Mesendoderm (in vitro differentiated cells): ENCODE results near the gene PNPLA8.
A peak's percentile ranks its signal among the peaks of the same experiment; 100 is the strongest.

Source experiments
- DNase-seq: peaks from one replicate; pipeline ENCODE4 v3.0.0; 2013
- H2AK5ac ChIP-seq: 2 replicates; pipeline ENCODE4 v1.6.1; 2013; ENCODE audit warnings: low read length, inconsistent platforms
- H2BK120ac ChIP-seq: 2 replicates; pipeline ENCODE4 v1.6.1; 2013; ENCODE audit warnings: low read depth, mild to moderate bottlenecking, low read length, moderate library complexity, mixed read lengths
- H2BK15ac ChIP-seq: replicated peaks from 2 replicates; pipeline ENCODE4 v1.6.1; 2013; ENCODE audit warnings: low read depth, mild to moderate bottlenecking, moderate library complexity
- H2BK5ac ChIP-seq: 2 replicates; pipeline ENCODE4 v1.6.1; 2013; ENCODE audit warnings: low read length, inconsistent platforms
- H3K18ac ChIP-seq: 2 replicates; pipeline ENCODE4 v1.6.1; 2013; ENCODE audit warnings: mild to moderate bottlenecking, low read length, mixed read lengths
- H3K23ac ChIP-seq: one replicate; pipeline ENCODE4 v1.6.1; 2013; ENCODE audit warnings: low read length
- H3K27ac ChIP-seq: 2 replicates; pipeline ENCODE4 v1.5.1; 2013; ENCODE audit warnings: low read depth, mild to moderate bottlenecking, inconsistent platforms, low read length, moderate library complexity
- H3K27me3 ChIP-seq: 2 replicates; pipeline ENCODE4 v1.6.1; 2013; ENCODE audit warnings: low read length, control low read depth, mild to moderate bottlenecking, inconsistent platforms; ENCODE audit not compliant: insufficient read depth, poor library complexity
- H3K36me3 ChIP-seq: 2 replicates; pipeline ENCODE4 v1.6.1; 2013; ENCODE audit warnings: low read length, inconsistent platforms; ENCODE audit not compliant: control insufficient read depth, insufficient read depth
- H3K4ac ChIP-seq: one replicate; pipeline ENCODE4 v1.6.1; 2013; ENCODE audit warnings: low read depth, mild to moderate bottlenecking, low read length, moderate library complexity
- H3K4me1 ChIP-seq: 2 replicates; pipeline ENCODE4 v1.6.1; 2013; ENCODE audit warnings: low read depth, low read length, inconsistent platforms; ENCODE audit not compliant: control insufficient read depth
- H3K4me2 ChIP-seq: 2 replicates; pipeline ENCODE4 v1.6.1; 2013; ENCODE audit warnings: low read length
- H3K4me3 ChIP-seq: 2 replicates; pipeline ENCODE4 v1.5.1; 2013; ENCODE audit warnings: mild to moderate bottlenecking, low read length
- H3K56ac ChIP-seq: one replicate; pipeline ENCODE4 v1.6.1; 2013; ENCODE audit warnings: low read length
- H3K79me1 ChIP-seq: 2 replicates; pipeline ENCODE4 v1.6.1; 2013; ENCODE audit warnings: low read length, inconsistent platforms
- H3K79me2 ChIP-seq: 2 replicates; pipeline ENCODE4 v1.6.1; 2013; ENCODE audit warnings: mild to moderate bottlenecking, low read length; ENCODE audit not compliant: control insufficient read depth, insufficient read depth
- H3K9ac ChIP-seq: 2 replicates; pipeline ENCODE4 v1.6.1; 2013; ENCODE audit warnings: low read length, inconsistent platforms
- H4K5ac ChIP-seq: one replicate; pipeline ENCODE4 v1.6.1; 2013; ENCODE audit warnings: low read length
- H4K8ac ChIP-seq: one replicate; pipeline ENCODE4 v1.6.1; 2013; ENCODE audit warnings: low read depth, mild to moderate bottlenecking, control low read depth, low read length, moderate library complexity
- WGBS: extraction: QIAGEN DNeasy Blood & Tissue Kit; methylation state at CpG from one replicate; pipeline ENCODE4 v1.1.7; 2013; ENCODE audit warnings: low lambda C conversion rate, missing lambda C conversion rate; ENCODE audit not compliant: insufficient coverage; ENCODE audit errors: extremely low coverage; 5-methylcytosine and 5-hydroxymethylcytosine counted together

Gene PNPLA8

DNA sequence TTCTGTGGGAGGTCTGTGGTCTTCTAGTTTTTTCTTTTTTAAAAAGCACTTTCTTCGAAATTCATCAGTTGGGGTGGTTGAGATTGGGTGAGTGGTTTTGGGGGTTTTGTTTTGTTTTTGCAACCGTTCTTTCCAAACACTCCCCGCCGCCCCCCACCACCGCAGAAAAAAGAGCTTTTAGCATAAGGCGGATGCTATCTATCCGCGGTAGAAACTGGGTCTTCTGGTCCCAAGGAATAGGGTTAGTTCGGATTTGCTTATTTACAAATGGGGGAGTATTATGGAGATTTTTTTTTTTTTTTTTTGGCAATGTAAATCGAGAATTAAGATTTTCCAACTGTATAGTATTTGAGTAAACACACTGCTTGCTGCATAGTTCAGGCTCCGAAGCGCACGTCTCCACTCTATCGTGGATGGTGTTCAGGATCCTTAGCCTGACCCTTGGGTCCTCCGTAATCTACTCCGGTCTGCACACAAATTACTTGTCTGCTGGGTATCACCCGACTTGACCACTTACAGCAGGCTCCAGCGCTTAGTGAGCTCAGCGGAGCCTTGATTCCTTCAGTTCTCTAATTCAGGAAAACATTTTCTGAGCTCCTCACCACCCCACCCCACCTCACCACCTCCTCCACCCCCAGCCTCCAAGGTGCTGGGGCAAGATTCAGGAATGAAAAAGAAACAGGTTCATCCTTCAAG lies 68.9 kb downstream of the PNPLA8 start:
- H2BK5ac ChIP-seq = no peak overlapping the region
- no peak overlapping the region for H3K4ac ChIP-seq
- H3K27me3 ChIP-seq = peaks cover 5% of the 10 kb centered on the region
- no peaks in the 10 kb centered on the region for H3K79me2 ChIP-seq
- peaks cover 3% of the 10 kb centered on the region for H3K4me1 ChIP-seq
- H2BK120ac ChIP-seq = no peak overlapping the region
- no peak overlapping the region for H3K23ac ChIP-seq
- WGBS = no CpG with 5 or more reads among the region's 19 CpGs
- H2AK5ac ChIP-seq = no peak overlapping the region
- H2BK15ac ChIP-seq = no peak overlapping the region
- no peak overlapping the region for H4K5ac ChIP-seq
- no peak overlapping the region for H4K8ac ChIP-seq
- peak overlapping the region; percentile 25 for H3K56ac ChIP-seq
- H3K36me3 ChIP-seq = no peaks in the 10 kb centered on the region
- peak overlapping the region; percentile 16 for H3K9ac ChIP-seq
- peak overlapping the region; percentile 57 for H3K18ac ChIP-seq
- no peak overlapping the region for H3K27ac ChIP-seq
- H3K4me2 ChIP-seq = peak overlapping the region; percentile 14
- peak; percentile 26 for DNase-seq
- no peak overlapping the region for H3K4me3 ChIP-seq
- no peaks in the 10 kb centered on the region for H3K79me1 ChIP-seq

DNA sequence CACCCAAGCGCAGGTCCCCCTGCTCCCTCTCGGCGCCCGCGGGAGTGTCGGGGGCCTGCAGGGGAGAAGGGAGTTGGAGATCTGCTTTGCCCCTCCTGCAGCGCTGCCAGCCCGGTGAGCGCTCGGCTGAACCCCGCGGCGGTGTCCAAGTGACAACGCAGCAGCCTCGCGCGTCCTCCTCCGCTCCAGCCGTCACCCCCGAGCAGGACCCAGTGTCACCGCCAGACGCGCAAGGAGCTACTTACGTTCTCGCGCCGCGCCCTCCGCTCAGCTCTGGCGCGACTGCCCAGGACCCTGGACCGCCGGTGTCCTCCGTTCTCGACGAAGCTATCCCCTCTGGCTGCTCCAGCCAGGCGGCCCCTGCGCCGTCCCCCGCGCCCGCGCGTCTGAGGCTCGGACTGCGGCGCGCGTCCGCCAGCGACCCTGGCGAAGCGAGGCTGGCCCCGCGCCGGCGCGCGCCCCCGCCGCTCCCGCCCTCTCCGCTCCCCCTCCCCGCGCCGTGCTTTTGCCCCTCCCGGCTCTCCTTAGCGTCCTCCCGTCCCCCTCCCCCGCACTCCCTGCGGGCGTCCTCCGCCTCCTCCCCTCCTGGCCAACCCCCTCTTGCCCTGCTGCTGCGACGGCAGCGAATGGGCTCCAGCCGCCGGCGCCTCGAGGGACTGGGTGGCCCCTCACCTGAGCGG lies 69.8 kb downstream of the PNPLA8 start, which contains the start of gene NRCAM:
Gene NRCAM, minus strand, starts transcription at position 439 of the 680 bp plus-strand sequence. CDS start 216,372 bp downstream, outside the sequence.
- peaks cover 3% of the 10 kb centered on the region for H3K4me1 ChIP-seq
- peak within 1 kb of the TSS; percentile 87 for H3K4me2 ChIP-seq
- no peak within 1 kb of the TSS for H4K8ac ChIP-seq
- peak within 1 kb of the TSS; percentile 74 for H3K9ac ChIP-seq
- no peak within 1 kb of the TSS for H2BK120ac ChIP-seq
- no peaks in the 10 kb centered on the region for H3K36me3 ChIP-seq
- H2BK5ac ChIP-seq = no peak within 1 kb of the TSS
- DNase-seq = peak; percentile 93
- no CpG with 5 or more reads among the region's 81 CpGs for WGBS
- no peak within 1 kb of the TSS for H2AK5ac ChIP-seq
- no peak within 1 kb of the TSS for H3K27ac ChIP-seq
- peak within 1 kb of the TSS; percentile 91 for H3K56ac ChIP-seq
- H2BK15ac ChIP-seq = no peak within 1 kb of the TSS
- H4K5ac ChIP-seq = no peak within 1 kb of the TSS
- H3K79me1 ChIP-seq = no peaks in the 10 kb centered on the region
- H3K27me3 ChIP-seq = peaks cover 5% of the 10 kb centered on the region
- peak within 1 kb of the TSS; percentile 48 for H3K4me3 ChIP-seq
- H3K18ac ChIP-seq = peak within 1 kb of the TSS; percentile 57
- H3K23ac ChIP-seq = no peak within 1 kb of the TSS
- H3K79me2 ChIP-seq = no peaks in the 10 kb centered on the region
- H3K4ac ChIP-seq = no peak within 1 kb of the TSS

DNA sequence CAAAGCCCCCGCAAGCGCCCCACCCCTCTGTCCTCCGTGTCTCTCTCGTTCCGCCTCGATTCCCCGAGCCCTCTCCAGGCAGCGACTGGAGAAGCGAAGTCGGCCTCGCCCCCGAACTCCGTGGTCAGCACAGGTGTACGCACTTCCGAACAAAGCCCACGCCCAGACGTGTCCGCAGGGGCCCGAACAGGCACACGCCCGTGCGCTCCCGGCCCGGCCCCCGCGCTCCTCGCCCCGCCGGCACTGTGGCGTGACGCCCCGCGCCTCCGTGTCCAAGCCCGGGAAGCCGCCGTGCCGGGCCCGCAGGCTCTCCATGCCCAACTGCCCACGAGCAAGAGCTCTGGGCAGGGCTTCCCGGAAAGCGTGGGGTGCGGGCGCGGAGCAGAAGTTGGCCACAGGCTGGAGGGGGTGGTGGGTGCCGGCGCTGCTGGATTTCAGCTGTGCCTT lies 70.4 kb downstream of the PNPLA8 start:
- peaks cover 3% of the 10 kb centered on the region for H3K4me1 ChIP-seq

DNA sequence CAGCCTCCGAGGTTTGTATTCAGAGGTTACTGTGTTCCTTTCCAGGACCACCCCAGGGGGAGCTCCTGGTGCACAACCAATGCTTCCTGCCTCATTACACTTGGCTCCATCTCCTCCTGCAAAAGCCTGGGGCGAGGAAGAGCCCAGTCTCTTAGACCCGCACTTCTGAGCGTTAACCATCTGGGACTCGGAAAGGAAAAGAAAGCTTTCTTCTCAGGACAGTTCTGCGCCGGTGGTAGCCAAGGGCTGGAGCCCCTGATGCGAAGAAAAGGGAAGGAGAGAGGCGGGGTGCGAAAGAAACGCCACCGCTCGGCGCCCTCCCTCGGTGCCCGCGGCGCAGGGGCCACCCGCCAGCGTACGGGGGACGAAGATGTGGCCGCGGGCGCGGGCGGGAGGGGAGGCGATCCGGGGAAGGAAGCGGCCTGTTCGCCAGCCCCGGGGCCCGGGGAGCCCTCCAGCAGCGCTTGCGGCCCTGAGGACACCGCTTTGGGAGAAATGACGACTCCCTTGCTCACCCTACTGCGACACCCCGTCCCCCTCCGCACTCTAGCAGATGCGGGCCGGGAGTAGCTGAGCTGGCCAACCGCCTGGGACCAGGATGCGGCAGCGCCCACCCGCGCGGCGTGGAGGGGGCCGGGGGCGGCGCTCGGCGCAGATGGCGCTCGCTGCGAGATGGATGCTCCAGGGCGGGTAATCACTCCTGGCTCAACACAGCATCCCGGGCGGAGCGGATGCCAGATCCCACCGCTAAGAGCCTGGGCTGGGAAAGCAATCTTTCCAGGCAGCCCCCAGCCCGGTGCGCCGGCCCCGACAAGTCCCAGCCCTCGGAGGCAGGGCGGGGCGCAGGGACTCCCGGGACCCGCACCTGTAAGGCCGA lies 71.0 kb downstream of the PNPLA8 start:
- WGBS = no CpG with 5 or more reads among the region's 72 CpGs
- Histone ChIP-seq H3K36me3 (no peaks in the 10 kb centered on the region), H4K8ac (no peak overlapping the region), H3K27me3 (peaks cover 5% of the 10 kb centered on the region), H3K27ac (no peak overlapping the region), H3K79me1 (no peaks in the 10 kb centered on the region), H3K79me2 (no peaks in the 10 kb centered on the region), H3K9ac (peak overlapping the region; percentile 74), H2BK120ac (no peak overlapping the region), H3K4me1 (peaks cover 3% of the 10 kb centered on the region), H2AK5ac (no peak overlapping the region), H4K5ac (no peak overlapping the region), H3K23ac (no peak overlapping the region), H3K4me3 (peak overlapping the region; percentile 48), H3K18ac (no peak overlapping the region), H2BK15ac (no peak overlapping the region), H3K4ac (no peak overlapping the region), H2BK5ac (no peak overlapping the region), H3K56ac (peak overlapping the region; percentile 91), H3K4me2 (peak overlapping the region; percentile 87)
- DNase-seq = peak; percentile 83

More for the DNA sequence above, 70.4 kb downstream of the PNPLA8 start:
- peaks cover 5% of the 10 kb centered on the region for H3K27me3 ChIP-seq
- no peak overlapping the region for H2BK5ac ChIP-seq
- DNase-seq = no peak
- H3K56ac ChIP-seq = peak overlapping the region; percentile 91
- WGBS = no CpG with 5 or more reads among the region's 47 CpGs
- H3K79me2 ChIP-seq = no peaks in the 10 kb centered on the region
- H3K18ac ChIP-seq = peak overlapping the region; percentile 22
- H3K4me3 ChIP-seq = peak overlapping the region; percentile 48
- H3K23ac ChIP-seq = no peak overlapping the region
- H3K4me2 ChIP-seq = peak overlapping the region; percentile 87
- H4K5ac ChIP-seq = no peak overlapping the region
- no peaks in the 10 kb centered on the region for H3K79me1 ChIP-seq
- H3K36me3 ChIP-seq = no peaks in the 10 kb centered on the region
- H2AK5ac ChIP-seq = no peak overlapping the region
- no peak overlapping the region for H3K4ac ChIP-seq
- no peak overlapping the region for H2BK15ac ChIP-seq
- H2BK120ac ChIP-seq = no peak overlapping the region
- H4K8ac ChIP-seq = no peak overlapping the region
- H3K9ac ChIP-seq = peak overlapping the region; percentile 74
- no peak overlapping the region for H3K27ac ChIP-seq

DNA sequence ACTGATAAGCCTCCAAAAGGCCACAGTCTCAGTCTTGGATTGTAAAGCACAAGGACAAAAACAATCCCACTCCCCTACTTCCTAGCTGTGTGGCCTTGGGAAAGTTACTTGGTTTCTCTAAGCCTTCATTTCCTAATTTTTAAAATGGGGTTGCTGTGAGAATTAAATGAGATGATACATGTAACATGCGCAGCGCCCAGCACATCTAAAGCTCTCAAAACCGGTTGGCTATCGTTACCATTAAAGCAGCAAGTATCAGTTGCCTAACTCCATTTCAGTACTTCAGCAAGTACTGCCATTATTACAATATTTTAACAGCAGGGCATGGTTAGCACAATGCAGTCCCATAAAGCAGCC lies 71.6 kb downstream of the PNPLA8 start:
- Histone ChIP-seq H3K4me1 (peaks cover 3% of the 10 kb centered on the region), H3K4ac (no peak overlapping the region), H3K79me1 (no peaks in the 10 kb centered on the region), H3K18ac (no peak overlapping the region), H4K8ac (no peak overlapping the region), H2BK5ac (no peak overlapping the region), H3K36me3 (no peaks in the 10 kb centered on the region), H3K79me2 (no peaks in the 10 kb centered on the region), H3K4me2 (peak overlapping the region; percentile 87), H3K27ac (no peak overlapping the region), H2BK15ac (no peak overlapping the region), H3K56ac (peak overlapping the region; percentile 67), H3K23ac (no peak overlapping the region), H3K27me3 (peaks cover 5% of the 10 kb centered on the region), H2AK5ac (no peak overlapping the region), H2BK120ac (no peak overlapping the region), H4K5ac (no peak overlapping the region), H3K9ac (peak overlapping the region; percentile 74), H3K4me3 (no peak overlapping the region)
- no peak for DNase-seq
- no CpG with 5 or more reads among the region's 4 CpGs for WGBS
